NCI-H1694 treated with DMSO at 0.1 percent for 48 hours (cell line): ENCODE data around the gene SPATA21.

ENCODE experiments used
- DNase-seq: peaks from one replicate; lab custom pipeline; 2025; lab: John Stamatoyannopoulos, UW

Gene SPATA21

DNA sequence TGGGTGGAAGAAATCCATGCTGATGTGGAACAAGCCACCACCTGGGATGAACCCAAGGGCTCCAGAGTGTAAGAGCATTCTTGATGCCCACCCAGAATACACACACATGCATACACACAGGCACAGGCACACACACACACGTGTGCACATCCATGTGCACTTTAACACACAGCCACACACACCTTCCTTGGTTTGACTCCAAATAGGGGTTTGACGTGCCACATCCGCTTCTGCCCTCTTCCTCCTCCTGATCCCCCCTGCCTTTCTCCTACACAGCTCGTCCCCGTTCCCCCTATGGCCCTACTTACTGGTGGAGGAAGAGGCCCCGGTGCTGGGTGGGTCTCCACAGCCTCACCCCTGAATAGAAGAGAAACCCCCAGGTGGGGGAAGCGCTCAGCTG, 16.0 kb downstream of the SPATA21 start:
- no peak for DNase-seq

DNA sequence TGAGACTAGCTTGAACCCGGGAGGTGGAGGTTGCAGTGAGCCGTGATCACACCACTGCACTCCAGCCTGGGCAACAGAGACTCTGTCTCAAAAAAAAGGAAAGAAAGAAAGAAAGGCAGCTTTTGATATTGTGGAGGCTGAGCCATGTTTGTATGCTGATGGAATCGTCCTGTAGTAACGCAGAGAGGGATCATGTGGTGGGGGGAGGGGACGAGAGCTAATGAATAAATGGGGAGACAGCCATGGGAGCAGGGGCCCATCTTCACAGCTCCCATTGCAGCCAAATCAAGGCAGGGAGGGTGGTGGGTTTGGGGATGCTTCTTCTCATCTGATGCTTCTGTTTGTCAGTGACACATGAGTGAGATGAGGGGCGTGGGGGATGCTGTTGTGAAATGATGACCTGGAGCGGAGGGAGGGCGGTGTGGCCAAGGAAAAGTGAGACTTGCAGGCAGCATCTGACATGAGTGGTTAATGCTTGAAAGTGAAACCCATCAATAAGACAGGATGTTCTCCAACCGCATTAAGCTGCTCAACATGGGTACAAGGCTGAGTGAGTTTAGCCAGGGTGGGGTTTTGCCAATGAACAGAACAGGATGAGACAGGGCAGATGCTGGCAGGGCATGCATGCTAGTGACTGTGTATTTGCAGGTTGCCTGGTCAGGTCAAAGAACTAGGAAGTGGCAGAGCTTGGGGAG, 16.7 kb downstream of the SPATA21 start:
- no peak for DNase-seq

DNA sequence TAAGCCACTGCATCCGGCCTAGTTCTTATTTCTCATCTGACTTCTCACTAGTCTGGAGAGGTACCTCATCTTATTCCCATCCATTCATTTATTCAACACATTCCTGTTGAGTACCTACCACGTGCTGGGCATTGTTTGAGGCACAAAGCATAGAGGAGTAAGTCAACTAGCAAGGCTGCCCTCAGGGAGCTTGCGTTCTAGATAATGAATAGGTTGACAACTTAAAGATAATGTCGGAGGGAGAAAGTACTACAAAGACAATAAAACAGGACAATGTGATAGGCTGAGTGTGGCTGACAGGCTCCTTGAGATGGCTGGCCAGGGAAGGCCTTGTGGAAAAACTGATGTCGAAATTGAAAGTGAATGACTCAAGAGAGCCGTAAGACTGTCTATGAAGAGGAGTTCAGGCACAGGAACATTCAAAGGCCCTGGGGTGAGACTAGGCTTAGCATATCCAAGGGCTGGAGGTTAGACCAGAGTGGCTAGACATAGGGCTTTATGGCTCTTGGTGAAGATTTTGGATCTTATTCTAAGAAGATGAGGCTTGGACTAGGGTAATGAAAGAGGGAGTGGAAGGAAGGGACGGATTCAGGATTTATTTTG, 18.3 kb downstream of the SPATA21 start:
- peak; percentile 99 for DNase-seq

DNA sequence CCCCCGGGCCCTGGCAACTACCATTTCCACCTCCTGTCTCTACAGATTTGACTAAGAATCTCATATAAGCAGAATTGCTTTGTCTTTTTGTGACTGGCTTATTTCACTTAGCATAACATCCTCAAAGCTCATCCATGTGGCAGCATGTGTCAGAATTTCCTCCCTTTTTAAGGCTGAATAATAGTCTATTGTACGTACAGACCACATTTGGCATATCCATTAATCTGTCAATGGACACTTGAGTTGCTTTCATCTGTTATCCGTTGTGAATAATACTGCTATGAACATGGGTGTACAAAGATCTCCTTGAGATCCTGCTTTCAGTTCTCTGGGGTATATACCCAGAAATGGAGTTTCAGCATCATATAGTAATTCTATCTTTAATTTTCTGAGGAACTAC, 24.0 kb downstream of the SPATA21 start:
- no peak for DNase-seq

DNA sequence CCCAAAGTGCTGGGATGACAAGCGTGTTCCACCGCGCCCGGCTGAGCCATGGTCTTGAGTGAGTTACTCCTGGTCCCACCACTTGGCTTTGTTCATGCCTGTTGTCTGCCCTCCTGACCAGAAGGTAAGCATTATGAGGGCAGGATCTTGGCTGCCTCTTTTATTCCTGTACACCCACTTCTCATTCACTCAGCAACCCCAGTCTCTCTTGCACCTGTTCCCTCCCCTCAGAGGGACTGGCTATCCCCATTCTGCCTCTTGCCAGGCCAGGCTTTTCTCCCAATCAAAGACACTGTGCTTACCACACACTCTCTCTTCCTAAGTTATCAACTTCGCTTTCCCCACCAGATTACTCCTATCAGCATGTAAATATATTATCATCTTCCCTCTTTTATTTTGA, 26.4 kb downstream of the SPATA21 start:
- DNase-seq = no peak

DNA sequence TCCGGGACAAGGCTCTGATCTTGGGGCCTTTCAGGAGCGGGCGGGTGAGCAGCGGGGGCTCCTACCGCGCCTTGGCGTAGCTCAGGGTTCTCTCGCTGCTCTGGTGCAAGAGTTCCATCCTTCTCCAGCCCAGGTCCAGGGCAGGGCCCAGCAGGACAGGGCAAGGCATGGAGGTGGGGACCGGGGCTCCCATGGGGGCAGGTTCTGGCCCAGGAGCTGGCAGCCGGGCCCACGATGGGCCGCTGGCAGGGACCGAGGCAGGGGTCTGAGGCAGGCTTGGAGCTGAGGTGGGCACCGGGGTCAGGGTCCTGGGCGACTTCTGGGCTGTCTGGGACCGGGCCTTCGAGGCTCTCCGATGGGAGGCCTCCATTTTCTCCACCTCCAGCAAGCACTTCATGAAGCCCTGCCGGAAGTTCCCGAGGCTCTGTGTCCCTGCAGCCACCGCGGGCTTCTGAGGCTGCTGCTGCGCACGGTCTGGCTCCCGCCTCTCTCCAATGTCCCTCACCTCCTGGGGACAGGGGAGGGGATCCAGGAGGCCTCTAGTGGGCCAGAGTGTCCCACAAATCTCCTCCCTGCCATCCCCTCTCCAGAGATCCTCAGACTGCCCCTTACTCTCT, 27.6 kb downstream of the SPATA21 start:
- no peak for DNase-seq

DNA sequence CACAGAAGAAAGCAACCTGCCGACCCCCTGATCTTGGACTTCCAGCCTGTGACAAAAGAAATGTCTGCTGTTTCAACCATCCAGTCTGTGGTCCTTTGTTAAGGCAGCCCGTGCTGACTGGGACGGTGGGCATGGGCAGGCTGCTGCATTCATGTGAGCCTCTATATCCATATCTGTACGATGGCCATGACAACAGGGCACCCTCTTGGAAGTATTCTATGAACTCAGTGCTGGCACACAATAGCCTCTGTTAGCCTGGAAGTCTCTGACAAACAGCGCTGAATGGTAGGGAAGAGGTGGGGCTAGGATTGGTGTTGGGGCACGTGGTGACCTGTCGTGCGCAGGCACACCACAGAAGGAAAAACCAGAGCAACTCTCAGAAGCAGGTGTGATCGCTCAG, 30.4 kb downstream of the SPATA21 start:
- no peak for DNase-seq

DNA sequence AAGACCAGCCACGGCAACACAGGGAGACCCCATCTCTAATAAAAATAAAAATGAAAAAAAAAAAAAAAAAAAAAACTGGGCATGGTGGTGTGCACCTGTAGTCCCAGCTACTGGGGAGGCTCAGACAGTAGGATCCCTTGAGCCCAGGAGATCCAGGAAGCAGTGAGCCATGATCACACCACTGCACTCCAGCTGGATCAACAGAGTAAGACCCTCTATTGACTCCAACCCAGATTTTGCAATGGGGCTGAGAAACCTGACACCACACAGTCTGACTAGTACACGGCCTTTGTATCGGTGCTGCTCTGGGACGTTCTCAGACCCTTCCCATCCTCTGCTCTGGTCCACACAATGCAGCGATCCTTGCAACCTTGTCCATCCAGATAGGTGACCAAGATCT, 31.8 kb downstream of the SPATA21 start:
- DNase-seq = no peak

DNA sequence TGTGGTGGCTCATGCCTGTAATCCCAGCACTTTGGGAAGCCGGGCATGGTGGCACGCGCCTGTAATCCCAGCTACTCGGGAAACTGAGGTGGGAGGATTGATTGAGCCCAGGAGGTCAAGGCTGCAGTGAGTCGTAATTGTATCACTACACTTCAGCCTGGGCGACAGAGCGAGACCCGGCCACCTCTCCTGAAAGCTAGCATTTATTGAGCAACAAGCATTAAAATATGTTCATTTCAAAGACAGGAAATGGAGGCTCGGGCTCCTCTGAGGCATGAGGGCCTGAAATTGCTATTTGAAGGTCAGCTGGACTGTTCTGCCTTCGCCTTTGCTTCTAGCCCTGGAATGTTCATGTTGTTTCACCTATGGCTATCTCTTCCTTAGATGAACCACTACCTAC, 34.5 kb downstream of the SPATA21 start:
- no peak for DNase-seq

DNA sequence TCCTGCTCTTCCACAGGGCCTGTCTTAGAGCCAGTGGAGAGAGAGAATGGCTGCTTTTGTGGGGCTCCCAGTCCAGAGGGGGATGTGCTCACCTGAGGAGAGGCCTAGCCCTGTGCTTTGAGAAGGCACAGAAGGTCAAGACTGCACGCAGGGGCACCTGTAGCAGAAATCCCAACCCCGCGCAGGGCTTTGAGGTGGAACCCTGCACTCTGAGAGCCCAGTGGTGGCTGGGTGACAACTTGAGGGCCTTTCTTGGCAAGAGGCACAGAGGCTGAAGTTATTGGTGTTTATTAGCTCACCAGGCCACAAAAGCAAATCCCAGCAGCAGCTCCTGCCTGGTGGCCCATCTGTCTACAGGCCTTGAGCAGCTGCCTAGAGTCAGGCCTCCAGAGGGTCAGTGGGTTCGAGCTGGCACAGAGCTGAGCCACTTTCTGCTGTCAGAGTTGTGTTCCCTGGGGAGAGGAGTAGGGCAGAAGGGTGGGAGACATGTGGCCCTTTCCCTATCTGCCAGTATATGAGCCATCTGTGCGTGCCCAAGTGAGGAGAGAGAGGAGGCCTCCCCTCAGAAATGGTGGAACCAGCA, 38.8 kb downstream of the SPATA21 start:
- DNase-seq = peak; percentile 77

DNA sequence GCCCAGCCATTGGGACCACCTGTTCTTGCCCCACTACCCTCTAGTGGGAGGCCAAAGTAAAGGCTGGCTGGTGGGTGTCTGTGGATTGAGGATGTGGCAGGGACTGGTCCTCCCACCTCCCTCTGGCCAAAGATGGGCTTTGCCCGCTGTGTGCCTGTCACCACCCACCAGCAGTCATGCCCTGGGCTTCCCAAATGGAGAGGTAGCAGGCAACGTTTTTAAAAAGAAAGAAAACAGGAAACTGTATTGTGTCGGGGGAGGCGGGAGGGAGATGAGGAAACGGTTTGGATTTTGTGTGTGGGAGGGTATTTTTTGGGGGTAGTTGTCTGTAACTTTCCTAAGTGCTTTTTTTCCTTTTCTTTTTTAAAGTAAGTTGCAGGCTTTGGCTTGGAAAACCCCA, 40.1 kb downstream of the SPATA21 start:
- no peak for DNase-seq

DNA sequence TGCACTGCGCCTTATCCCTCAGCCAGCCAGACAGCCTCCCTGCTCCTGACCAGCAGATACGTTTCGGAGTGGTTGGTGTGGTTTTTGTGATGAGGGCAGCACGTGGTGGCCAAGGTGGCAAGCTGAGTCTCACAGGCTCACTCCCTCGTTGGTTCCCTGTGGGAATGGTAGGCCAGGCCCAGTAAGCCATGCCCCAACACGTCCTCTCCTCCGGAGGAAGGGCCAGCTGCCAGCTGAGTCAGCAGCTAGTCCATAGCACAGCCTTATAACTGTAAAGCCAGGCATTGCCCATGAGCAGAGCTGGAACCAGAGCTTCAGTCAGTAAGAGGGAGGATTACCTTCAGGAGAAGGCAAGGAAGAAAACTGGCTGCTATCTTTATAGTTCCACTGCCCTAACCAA, 40.6 kb downstream of the SPATA21 start:
- no peak for DNase-seq

DNA sequence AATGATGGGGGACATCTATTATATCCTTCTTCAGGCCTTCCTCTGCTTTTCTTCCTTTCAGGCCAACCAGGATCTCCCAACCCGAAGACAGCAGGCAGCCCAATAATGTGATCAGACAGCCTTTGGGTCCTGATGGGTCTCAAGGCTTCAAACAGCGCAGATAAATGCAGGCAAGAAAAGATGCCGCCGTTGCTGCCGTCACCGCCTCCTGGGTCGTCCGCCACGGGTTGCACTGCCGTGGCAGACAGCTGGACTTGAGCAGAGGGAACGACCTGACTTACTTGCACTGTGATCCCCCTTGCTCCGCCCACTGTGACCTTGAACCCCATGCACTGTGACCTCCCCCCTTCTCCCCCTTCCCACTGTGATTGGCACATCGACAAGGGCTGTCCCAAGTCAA, 42.2 kb downstream of the SPATA21 start:
- no peak for DNase-seq

DNA sequence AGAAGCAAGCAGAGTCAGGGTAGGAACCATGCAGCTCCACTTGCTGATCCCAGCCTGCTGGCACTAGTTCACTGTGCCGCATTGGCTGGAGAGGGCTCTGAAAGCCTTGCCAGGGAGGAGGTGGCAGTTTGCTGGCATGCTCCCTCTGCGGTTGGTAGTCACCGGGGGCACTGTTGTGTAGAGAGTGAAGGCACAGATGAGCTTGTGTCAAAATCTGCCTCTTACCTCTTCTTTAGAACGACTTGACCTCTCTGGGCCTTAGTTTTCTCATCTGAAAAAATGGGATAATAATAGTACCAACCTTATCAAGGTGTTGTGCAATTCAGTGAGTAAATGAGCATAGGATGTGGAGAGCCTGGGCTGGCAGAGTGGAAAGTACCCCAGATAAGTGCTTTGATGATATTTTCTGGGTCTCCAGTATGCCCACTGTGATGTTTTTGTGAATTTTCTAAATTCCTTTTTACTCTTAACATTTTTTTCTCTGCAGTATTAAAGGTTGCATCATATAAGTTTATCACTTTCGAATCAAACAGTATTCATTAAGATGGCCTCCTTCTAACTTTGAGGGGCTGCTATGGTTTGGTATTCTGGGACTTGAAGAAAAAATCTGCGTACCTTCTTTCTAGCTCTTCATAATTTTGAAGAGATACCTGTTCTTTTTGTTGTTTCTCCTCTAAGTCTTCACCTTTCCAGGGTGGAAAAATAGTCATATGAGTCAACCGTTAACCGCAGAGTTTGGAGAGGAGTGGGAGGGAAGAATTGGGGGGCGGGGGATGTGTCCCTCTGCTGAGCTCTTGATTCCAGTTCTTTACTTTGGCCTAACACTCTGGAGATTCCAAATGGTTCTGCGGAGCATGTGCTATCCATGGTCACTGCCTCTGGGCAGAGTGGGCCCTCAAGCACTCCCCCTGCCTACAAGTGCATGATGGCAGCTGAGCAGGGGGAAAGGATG, 43.4 kb downstream of the SPATA21 start:
- DNase-seq = no peak

DNA sequence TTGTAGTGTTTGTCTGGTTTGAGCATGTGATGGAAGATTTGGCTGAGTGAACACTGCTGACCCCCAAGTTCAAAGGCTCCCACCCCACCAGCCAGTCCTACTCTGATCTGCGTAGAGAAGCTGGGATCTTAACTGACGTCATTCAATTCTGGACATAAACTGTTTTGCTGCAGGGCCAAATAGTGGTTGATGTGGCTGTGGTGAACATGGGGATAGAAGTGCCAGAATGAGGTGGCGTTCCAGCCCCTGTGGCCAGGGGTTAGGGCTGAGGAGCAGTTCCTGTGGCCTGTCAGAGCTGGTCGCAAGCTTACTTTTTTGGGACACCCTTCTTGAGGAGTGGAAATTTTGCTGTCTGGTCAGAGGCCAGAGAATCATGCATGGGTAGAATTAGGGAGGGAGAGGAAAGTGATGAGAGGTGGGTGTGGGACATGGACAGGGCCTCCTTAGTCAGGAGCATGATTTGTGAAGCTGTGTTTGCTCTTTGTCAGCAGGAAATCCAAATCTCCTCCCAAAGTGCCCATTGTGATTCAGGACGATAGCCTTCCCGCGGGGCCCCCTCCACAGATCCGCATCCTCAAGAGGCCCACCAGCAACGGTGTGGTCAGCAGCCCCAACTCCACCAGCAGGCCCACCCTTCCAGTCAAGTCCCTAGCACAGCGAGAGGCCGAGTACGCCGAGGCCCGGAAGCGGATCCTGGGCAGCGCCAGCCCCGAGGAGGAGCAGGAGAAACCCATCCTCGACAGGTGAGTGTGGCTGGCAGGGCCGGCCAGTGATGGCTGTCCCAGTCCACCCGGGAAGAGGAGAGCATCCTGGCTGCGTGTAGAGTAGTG, 44.3 kb downstream of the SPATA21 start:
- no peak for DNase-seq

DNA sequence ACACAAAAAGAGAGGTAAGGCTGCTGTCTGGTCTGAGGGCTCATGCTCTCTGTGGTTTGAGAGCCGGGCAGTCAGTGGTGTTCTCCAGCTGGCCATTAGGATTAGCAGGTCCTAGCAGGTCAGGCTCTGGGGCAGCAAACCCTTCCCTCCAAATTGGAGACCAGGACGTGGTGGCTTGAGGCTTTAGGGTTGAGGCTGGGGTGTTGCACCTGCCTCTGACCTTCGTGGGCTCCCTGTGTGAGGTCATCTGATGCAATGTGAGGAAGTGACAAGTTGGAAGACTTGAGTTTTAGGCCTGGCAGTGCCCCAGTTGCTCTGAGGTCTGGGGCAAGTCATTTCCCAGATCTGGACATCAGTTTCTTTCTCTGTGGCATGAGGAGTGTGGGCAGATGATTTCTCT, 45.8 kb downstream of the SPATA21 start:
- no peak for DNase-seq

DNA sequence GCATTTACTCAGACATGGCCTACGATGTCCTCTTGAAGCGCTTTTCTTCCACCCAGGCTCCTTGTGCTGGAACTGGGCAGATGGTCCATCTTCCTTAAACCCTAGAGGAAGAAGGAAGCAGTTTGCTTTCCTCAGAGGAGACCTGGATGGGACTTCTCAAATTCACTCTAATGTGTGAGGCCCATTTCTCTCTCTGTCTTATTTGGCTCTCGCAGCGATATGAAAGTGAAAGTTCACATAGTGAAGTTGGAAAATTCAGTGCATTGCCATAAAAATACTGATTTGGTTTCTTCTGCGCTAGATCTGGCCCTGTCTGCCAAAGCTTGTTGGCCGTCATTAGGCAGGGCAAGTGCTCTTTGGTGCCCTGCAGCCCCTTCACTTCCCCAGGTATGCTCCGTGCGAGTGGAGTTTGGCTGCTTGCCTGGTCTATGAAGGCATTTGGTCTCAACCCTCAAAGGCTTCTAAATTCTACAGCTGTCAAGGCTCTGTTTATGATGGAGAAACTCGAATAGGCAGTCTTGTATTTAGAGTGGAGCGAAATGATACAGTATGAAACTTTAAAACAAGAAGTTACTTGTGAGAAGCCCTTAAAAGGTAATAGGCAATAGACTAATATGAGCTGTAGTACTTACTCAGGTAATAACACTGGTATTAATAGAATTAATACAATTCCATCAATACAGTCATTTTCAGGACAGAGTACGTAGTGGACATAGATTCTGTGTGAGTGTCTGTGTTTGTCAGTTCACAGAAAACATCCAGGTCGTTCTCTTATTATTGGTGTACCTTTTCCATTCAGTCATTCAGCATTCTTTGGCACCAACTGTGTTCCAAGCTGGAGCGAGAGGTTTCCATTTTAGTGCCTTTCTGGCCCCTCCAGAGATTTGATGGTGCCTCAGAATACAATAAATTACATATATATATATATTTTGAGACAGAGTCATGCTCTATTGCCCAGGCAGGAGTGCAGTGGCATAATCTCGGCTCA, 49.7 kb downstream of the SPATA21 start:
- DNase-seq = no peak

DNA sequence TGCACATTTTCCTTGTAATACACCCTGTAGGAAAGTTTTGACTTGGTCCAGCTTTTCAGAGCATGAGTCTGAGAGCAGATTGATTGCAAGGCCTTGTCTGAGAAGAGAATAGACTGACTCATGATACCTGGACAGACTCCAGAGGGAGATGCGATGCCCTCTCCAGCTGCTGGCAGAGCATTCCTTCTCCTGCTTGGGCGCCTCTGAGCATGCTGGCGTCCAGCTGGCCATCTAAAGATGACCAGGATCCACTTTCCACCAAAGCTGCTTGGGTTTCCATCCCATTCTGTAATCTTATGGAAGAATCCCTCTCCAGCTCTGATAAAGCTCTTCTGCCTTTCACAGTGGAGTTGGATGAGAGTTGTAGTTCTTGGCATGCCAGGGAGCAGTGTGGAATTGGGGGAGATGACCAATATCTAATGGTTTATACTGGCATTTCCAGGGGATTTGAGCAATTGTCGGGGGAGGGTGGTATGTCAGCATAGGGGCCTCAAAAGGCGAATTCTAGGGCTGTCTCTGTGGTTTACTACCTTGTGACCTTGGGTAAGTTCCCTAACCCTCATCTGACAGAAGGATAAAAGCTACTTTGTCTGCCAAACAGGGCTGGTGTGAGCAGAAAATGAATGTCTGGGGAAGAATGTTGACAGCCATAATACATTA, 50.6 kb downstream of the SPATA21 start:
- no peak for DNase-seq

DNA sequence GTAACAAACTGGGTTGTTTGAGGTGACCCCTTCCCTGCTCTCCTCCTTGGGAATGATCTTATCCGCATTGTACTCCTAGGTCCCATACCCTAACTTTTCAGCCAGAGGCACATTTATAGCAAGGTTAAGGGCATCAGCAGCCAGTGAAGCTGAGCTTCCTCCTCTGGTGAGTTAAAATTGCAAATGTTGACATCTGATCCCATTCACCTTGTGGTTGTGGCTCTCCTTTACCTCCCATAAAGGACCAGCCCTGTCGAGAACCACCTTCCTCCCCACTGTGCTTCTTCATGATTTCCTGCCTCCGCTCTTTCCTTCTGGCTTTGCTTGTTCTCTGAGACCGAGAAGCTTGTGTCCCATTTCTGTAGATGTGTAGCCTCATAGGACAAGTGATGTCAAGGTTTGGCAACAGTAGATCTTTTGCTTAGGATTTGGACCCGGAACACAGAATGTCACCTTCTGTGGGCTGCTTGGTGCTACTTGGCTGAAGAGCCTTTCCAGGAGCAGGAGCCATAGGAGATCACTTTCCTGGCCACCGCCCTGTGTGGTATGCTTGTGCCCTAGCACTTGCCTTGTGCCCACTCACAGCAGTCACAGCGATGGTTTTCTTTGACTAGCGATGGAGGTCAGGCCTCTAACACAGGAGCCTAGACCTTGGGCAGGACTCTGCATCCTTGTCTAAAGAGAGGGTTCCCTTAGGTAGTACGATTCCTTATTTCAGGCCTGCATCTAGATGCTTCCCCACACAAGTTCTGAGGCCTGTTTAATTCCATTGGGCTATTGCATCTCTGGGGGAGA, 51.4 kb downstream of the SPATA21 start:
- no peak for DNase-seq
